ENCODE results near the gene SUN1.

DNA sequence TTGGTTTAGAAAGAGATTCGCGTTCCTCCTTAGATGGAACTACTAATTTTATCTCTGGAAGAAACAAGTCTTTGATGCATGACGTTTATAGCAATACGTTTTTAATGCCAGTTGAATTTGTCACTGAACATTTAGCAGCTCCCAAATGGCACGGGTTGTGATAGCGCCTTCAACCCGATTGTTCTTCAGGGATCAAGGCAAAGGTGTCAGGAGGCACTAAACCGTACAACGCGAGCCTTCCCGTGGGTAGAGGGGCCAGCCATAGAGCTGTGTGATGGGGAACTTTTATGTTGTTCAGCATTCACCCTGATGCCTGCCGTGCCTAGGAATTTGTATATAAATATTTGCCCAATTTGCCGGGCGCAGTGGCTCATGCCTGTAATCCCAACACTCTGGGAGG, 47.4 kb downstream of the SUN1 start:
- TF ChIP-seq POLR2AphosphoS5 (IDR thresholded peaks at IDR 0.05; ENCODE audit: low read depth, low read length) (no peak), SIN3A (IDR thresholded peaks at IDR 0.05; ENCODE audit: borderline replicate concordance, insufficient read depth, low read length) (no peak), TAF1 (IDR thresholded peaks at IDR 0.05; ENCODE audit: borderline replicate concordance, insufficient read depth, low read length) (no peak)
- TF ChIP-seq, protein P1, sequence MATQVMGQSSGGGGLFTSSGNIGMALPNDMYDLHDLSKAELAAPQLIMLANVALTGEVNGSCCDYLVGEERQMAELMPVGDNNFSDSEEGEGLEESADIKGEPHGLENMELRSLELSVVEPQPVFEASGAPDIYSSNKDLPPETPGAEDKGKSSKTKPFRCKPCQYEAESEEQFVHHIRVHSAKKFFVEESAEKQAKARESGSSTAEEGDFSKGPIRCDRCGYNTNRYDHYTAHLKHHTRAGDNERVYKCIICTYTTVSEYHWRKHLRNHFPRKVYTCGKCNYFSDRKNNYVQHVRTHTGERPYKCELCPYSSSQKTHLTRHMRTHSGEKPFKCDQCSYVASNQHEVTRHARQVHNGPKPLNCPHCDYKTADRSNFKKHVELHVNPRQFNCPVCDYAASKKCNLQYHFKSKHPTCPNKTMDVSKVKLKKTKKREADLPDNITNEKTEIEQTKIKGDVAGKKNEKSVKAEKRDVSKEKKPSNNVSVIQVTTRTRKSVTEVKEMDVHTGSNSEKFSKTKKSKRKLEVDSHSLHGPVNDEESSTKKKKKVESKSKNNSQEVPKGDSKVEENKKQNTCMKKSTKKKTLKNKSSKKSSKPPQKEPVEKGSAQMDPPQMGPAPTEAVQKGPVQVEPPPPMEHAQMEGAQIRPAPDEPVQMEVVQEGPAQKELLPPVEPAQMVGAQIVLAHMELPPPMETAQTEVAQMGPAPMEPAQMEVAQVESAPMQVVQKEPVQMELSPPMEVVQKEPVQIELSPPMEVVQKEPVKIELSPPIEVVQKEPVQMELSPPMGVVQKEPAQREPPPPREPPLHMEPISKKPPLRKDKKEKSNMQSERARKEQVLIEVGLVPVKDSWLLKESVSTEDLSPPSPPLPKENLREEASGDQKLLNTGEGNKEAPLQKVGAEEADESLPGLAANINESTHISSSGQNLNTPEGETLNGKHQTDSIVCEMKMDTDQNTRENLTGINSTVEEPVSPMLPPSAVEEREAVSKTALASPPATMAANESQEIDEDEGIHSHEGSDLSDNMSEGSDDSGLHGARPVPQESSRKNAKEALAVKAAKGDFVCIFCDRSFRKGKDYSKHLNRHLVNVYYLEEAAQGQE (IDR thresholded peaks at IDR 0.05; ENCODE audit: insufficient read depth in 1 of 2, low read depth in 2 of 2, low read length in 2 of 2): no peak

Data from PFSK-1 (cell line).